AG09309 (cell line): ENCODE data around the gene PHOX2B.
"Not testable (repeated sequence)": the region's sequence is repeated elsewhere in the genome, so short reads cannot be mapped to it uniquely, and the experiment has no call there.

Source experiments
- DNase-seq: peaks from one replicate; pipeline ENCODE4 v3.0.0-alpha.2; 2010; ENCODE audit warnings: low read depth
- H3K4me3 ChIP-seq: 2 replicates; pipeline ENCODE4 v1.5.1; 2011; ENCODE audit warnings: mild to moderate bottlenecking, low read depth, low read length, moderate library complexity; ENCODE audit not compliant: control insufficient read depth
- TF ChIP-seq, protein P1 (sequence below): IDR thresholded peaks from 2 replicates; pipeline ENCODE4 v1.5.1; 2011; ENCODE audit warnings: mild to moderate bottlenecking, low read depth, low read length, inconsistent platforms; ENCODE audit not compliant: insufficient read depth, control insufficient read depth; ENCODE audit errors: missing control alignments

Gene PHOX2B

GRCh38 chr4:41714364-41715000 lies 34.0 kb downstream of the PHOX2B start:
- no peak overlapping the region for H3K4me3 ChIP-seq
- TF ChIP-seq, protein P1, sequence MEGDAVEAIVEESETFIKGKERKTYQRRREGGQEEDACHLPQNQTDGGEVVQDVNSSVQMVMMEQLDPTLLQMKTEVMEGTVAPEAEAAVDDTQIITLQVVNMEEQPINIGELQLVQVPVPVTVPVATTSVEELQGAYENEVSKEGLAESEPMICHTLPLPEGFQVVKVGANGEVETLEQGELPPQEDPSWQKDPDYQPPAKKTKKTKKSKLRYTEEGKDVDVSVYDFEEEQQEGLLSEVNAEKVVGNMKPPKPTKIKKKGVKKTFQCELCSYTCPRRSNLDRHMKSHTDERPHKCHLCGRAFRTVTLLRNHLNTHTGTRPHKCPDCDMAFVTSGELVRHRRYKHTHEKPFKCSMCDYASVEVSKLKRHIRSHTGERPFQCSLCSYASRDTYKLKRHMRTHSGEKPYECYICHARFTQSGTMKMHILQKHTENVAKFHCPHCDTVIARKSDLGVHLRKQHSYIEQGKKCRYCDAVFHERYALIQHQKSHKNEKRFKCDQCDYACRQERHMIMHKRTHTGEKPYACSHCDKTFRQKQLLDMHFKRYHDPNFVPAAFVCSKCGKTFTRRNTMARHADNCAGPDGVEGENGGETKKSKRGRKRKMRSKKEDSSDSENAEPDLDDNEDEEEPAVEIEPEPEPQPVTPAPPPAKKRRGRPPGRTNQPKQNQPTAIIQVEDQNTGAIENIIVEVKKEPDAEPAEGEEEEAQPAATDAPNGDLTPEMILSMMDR, result no peak
- DNase-seq, result no peak

- TF ChIP-seq, protein P1, result no peak
- DNase-seq, result no peak
- H3K4me3 ChIP-seq, result no peak overlapping the region
Measured at GRCh38 chr4:41713768-41714167, 34.8 kb downstream of the PHOX2B start.

- TF ChIP-seq, protein P1, result no peak
- H3K4me3 ChIP-seq, result no peak overlapping the region
- no peak for DNase-seq
Measured at GRCh38 chr4:41712425-41712824, 36.1 kb downstream of the PHOX2B start.

DNA sequence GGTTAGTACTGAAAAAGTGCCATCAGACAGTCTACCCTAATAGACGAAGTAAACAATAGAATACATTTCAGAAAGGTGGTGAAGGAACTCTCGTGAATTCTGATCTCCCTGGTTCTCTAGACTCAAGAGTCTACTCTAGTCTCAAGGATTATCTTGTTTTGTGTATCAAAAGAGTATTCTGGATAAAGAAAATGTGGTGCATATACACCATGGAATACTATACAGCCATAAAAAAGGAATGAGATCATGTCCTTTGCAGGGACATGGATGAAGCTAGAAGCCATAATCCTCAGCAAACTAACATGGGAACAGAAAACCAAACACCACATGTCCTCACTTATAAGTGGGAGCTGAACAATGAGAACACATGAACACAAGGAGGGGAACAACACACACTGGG lies 36.9 kb downstream of the PHOX2B start:
- H3K4me3 ChIP-seq, DNase-seq: not testable (repeated sequence)

- no peak overlapping the region for H3K4me3 ChIP-seq
- TF ChIP-seq, protein P1, result no peak
Measured at GRCh38 chr4:41709844-41710481, 38.6 kb downstream of the PHOX2B start.

GRCh38 chr4:41703785-41704184 lies 44.7 kb downstream of the PHOX2B start:
- no peak overlapping the region for H3K4me3 ChIP-seq
- TF ChIP-seq, protein P1, result no peak
- DNase-seq, result no peak

More at GRCh38 chr4:41709844-41710481, 38.6 kb downstream of the PHOX2B start:
- peak; percentile 35 for DNase-seq

DNA sequence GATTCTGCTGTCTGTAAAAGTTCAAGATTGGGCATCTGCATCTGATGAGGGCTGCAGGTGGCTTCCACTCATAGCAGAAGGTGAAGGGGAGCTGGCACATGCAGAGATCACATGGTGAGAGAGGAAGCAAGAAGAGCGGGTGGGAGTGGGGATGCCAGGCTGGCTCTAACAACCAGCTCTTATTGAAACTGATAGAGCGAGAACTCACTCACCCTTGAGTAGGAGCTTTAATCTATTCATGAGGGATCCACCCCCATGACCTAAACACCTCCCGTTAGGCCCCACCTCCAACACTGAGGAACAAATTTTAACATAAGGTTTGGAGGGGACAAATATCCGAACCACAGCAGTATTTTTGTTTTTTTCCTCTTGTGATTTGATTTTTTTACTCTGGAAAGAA lies 45.8 kb downstream of the PHOX2B start:
- no peak for DNase-seq
- TF ChIP-seq, protein P1, result no peak
- H3K4me3 ChIP-seq, result no peak overlapping the region
